Caco-2 (cell line): ENCODE measurements around the gene CBARP. TPM values are rescaled to one million over a fixed set of nuclear protein-coding genes. Genes with fewer than 3 reads are reported as not detected.

ENCODE experiments used
- BruUV-seq: library from RNA; stranded (reverse); fragments of 400-500 nt; replicated peaks from 2 replicates; lab custom pipeline; 2021; lab: Mats Ljungman, UMichigan
- CTCF ChIA-PET: fragments of 300-600 bp; sonication (Branson Sonifier 250); formaldehyde crosslinking; loops from one replicate; lab custom pipeline; 2022; ENCODE audit warnings: antibody characterized with exemption; lab: Charles Lee
- POLR2A ChIA-PET: fragments of 300-600 bp; sonication (Branson Sonifier 250); formaldehyde crosslinking; loops from one replicate; lab custom pipeline; 2022; ENCODE audit warnings: antibody characterized with exemption; lab: Charles Lee
- DNase-seq, 2 experiments: peaks; one replicate each; pipeline versions ENCODE4 v3.0.0 to v3.0.0-alpha.2; 2020 to 2022
- H3K27me3 ChIP-seq: replicated peaks from 2 replicates; pipeline ENCODE4 v1.6.0; 2011; ENCODE audit warnings: low read length; ENCODE audit not compliant: control insufficient read depth, insufficient read depth
- H3K36me3 ChIP-seq: 2 replicates; pipeline ENCODE4 v1.5.1; 2011; ENCODE audit warnings: low read length; ENCODE audit not compliant: control insufficient read depth, insufficient read depth
- H3K4me1 ChIP-seq: fragments of 250-450 bp; sonication (Bioruptor Pico); 2 replicates; pipeline ENCODE4 v1.5.1; 2020; ENCODE audit warnings: mild to moderate bottlenecking
- H3K4me3 ChIP-seq: 2 replicates; pipeline ENCODE4 v1.5.1; 2011; ENCODE audit warnings: low read depth, mild to moderate bottlenecking, control low read depth, low read length
- H3K9me3 ChIP-seq: fragments of 250-450 bp; sonication (Bioruptor Pico); 2 replicates; pipeline ENCODE4 v1.5.1; 2020; ENCODE audit warnings: mild to moderate bottlenecking, moderate library complexity
- H3K27ac Mint-ChIP-seq: one replicate; pipeline ENCODE4 v1.8.0; 2022; ENCODE audit warnings: mixed read lengths; ENCODE audit not compliant: unreplicated experiment
- H3K27me3 Mint-ChIP-seq: one replicate; pipeline ENCODE4 v1.8.0; 2022; ENCODE audit warnings: mixed read lengths; ENCODE audit not compliant: insufficient read depth, unreplicated experiment
- H3K36me3 Mint-ChIP-seq: one replicate; pipeline ENCODE4 v1.8.0; 2022; ENCODE audit warnings: mild to moderate bottlenecking, mixed read lengths; ENCODE audit not compliant: insufficient read depth, unreplicated experiment
- H3K4me1 Mint-ChIP-seq: one replicate; pipeline ENCODE4 v1.8.0; 2022; ENCODE audit warnings: low read depth, mixed read lengths; ENCODE audit not compliant: unreplicated experiment
- H3K4me3 Mint-ChIP-seq: one replicate; pipeline ENCODE4 v1.8.0; 2022; ENCODE audit warnings: mild to moderate bottlenecking, moderate library complexity, mixed read lengths; ENCODE audit not compliant: unreplicated experiment
- H3K9me3 Mint-ChIP-seq: one replicate; pipeline ENCODE4 v1.8.0; 2022; ENCODE audit warnings: mixed read lengths; ENCODE audit not compliant: unreplicated experiment
- CTCF ChIP-seq, 2 experiments: fragments of 200-600 bp in 1 of 2; IDR thresholded peaks; 1 replicate in 1 of 2; 2 replicates in 1 of 2; pipeline versions ENCODE4 v1.5.1 to v1.8.0; 2011 to 2022; ENCODE audit warnings: antibody characterized with exemption in 1 of 2, control low read depth in 1 of 2, inconsistent platforms in 1 of 2, low read depth in 1 of 2, low read length in 1 of 2, mild to moderate bottlenecking in 1 of 2, moderate library complexity in 1 of 2; ENCODE audit not compliant: insufficient read depth in 1 of 2, severe bottlenecking in 1 of 2, unreplicated experiment in 1 of 2
- intact Hi-C: fragments of 100-400 bp; cut with micrococcal nuclease; formaldehyde crosslinking; loops from one replicate; pipeline ENCODE4 v1.10.0; 2022; ENCODE audit not compliant: unreplicated experiment
- total RNA-seq: library from RNA; stranded (reverse); gene quantifications from 2 replicates; pipeline ENCODE4 v1.2.3, GENCODE V29; 2022

Gene CBARP
- total RNA-seq, 1 experiment from 2014 or later, result 7.3 TPM

GRCh38 chr19:1243768-1244692 is 6.2 kb upstream of the CBARP start:
- no peak overlapping the region for H3K27ac Mint-ChIP-seq
- peaks cover 25% of the 10 kb centered on the region for H3K36me3 Mint-ChIP-seq
- no peak overlapping the region for H3K4me3 ChIP-seq

GRCh38 chr19:1241417-1242095 is 3.8 kb upstream of the CBARP start, which contains the start of gene ATP5F1D:
Gene ATP5F1D (plus strand): TSS chr19:1241751. CDS start chr19:1241851, 100 bp downstream.
- peak within 1 kb of the TSS; percentile 45 for H3K4me3 ChIP-seq
- Mint-ChIP-seq H3K4me1 (no peaks in the 10 kb centered on the region), H3K9me3 (no peaks in the 10 kb centered on the region), H3K27ac (peak within 1 kb of the TSS; percentile 81), H3K4me3 (peak within 1 kb of the TSS; percentile 76), H3K27me3 (no peaks in the 10 kb centered on the region), H3K36me3 (peaks cover 16% of the 10 kb centered on the region)
- H3K4me1 ChIP-seq, result peaks cover 43% of the 10 kb centered on the region
- H3K9me3 ChIP-seq, result no peaks in the 10 kb centered on the region
- POLR2A ChIA-PET, result interaction anchor here (1.6 to 2.3 kb wide), 2 partner anchors 25 to 28 kb away, joined by 8 to 30 read pairs; partner anchors contain the start of gene CIRBP
- no TSS peak for BruUV-seq
- CTCF ChIA-PET, result interaction anchor here (0.6 to 2.1 kb wide), 4 partner anchors 19 to 27 kb away, joined by 3 to 23 read pairs (median 4); partner anchors contain the start of gene CIRBP
- H3K36me3 ChIP-seq, result no peaks in the 10 kb centered on the region
- peak; percentile 92 for DNase-seq
- H3K27me3 ChIP-seq, result no peaks in the 10 kb centered on the region
- intact Hi-C loops, result no loop called here
- no peak for TF ChIP-seq CTCF (IDR thresholded peaks at IDR 0.05; ENCODE audit: insufficient read depth in 1 of 2, low read depth in 1 of 2, low read length in 1 of 2, severe bottlenecking in 1 of 2, unreplicated experiment in 1 of 2)

More at GRCh38 chr19:1243768-1244692, 6.2 kb upstream of the CBARP start:
- ChIA-PET CTCF (interaction anchor here (0.6 to 3.4 kb wide), 16 partner anchors 9 to 186 kb away, joined by 3 to 440 read pairs (median 4); partner anchors contain the start of genes CIRBP and FAM174C), POLR2A (interaction anchor here (0.5 to 4.4 kb wide), 8 partner anchors 10 to 217 kb away, joined by 3 to 110 read pairs (median 6); partner anchors contain the start of genes CIRBP, CNN2 and FAM174C)
- peak; percentile 74 to 87 for DNase-seq
- Mint-ChIP-seq H3K9me3 (no peaks in the 10 kb centered on the region), H3K4me3 (no peak overlapping the region), H3K4me1 (no peaks in the 10 kb centered on the region), H3K27me3 (no peaks in the 10 kb centered on the region)
- Histone ChIP-seq H3K4me1 (peaks cover 48% of the 10 kb centered on the region), H3K9me3 (no peaks in the 10 kb centered on the region), H3K36me3 (no peaks in the 10 kb centered on the region), H3K27me3 (no peaks in the 10 kb centered on the region)
- peak; percentile 87 to 95 for TF ChIP-seq CTCF (IDR thresholded peaks at IDR 0.05; ENCODE audit: insufficient read depth in 1 of 2, low read depth in 1 of 2, low read length in 1 of 2, severe bottlenecking in 1 of 2, unreplicated experiment in 1 of 2)
- BruUV-seq, result no TSS peak
- intact Hi-C loops, result loop anchor here (1.0 kb wide), 1 partner anchor 25 kb away; the partner anchor contains the start of gene CIRBP
